AG09309 (cell line): ENCODE data around the gene PRX.

Experiments used
- DNase-seq: peaks from one replicate; pipeline ENCODE4 v3.0.0-alpha.2; 2010; ENCODE audit warnings: low read depth
- H3K4me3 ChIP-seq: 2 replicates; pipeline ENCODE4 v1.5.1; 2011; ENCODE audit warnings: mild to moderate bottlenecking, low read depth, low read length, moderate library complexity; ENCODE audit not compliant: control insufficient read depth
- CTCF ChIP-seq: IDR thresholded peaks from 2 replicates; pipeline ENCODE4 v1.5.1; 2011; ENCODE audit warnings: mild to moderate bottlenecking, low read depth, low read length, inconsistent platforms; ENCODE audit not compliant: insufficient read depth, control insufficient read depth; ENCODE audit errors: missing control alignments

The PRX gene

DNA sequence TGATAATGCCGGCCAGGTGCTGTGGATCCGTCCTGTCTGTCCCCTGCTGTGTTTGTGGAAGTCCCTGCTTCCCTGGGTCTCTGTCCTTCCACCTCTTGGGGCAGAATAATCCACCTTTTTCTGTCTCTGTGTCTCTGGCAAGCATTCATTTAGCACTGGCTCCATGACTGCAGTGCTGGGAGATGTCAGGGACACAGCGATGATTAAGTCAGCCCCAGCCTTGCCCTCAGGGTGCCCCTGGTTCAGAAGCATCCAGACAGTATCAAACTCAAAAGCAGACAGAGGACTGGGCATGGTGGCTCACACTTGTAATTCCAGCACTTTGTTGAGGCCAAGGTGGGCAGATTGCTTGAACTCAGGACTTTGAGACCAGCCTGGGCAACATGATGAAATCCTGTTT, 24.7 kb downstream of the PRX start:
- no peak for TF ChIP-seq CTCF
- H3K4me3 ChIP-seq: no peak overlapping the region
- DNase-seq: no peak

- no peak for TF ChIP-seq CTCF
- DNase-seq: no peak
- H3K4me3 ChIP-seq: no peak overlapping the region
Observed at GRCh38 chr19:40387155-40387554, 26.0 kb downstream of the PRX start.

GRCh38 chr19:40383668-40384248, 29.4 kb downstream of the PRX start:
- no peak overlapping the region for H3K4me3 ChIP-seq
- DNase-seq: no peak
- TF ChIP-seq CTCF: no peak

DNA sequence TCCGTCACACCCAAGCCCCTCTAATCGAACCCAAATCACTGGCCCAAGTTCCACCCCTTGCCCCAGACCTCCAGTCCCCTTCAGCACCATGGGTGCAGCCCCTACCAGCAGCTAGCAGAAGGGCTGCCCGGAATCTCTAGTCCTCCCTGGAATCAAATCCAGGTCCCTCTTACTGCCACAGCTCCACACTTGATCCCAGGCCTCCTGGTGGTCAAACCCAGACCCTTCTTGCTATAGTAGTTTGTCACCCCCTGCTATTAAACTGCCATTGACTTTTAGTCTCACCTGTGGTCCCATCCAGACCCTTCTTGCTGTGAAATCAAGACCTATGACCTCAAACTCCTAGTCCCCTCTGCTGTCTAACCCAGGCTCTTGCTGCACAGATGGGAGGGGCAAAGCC, 31.9 kb downstream of the PRX start:
- H3K4me3 ChIP-seq: no peak overlapping the region
- no peak for DNase-seq

DNA sequence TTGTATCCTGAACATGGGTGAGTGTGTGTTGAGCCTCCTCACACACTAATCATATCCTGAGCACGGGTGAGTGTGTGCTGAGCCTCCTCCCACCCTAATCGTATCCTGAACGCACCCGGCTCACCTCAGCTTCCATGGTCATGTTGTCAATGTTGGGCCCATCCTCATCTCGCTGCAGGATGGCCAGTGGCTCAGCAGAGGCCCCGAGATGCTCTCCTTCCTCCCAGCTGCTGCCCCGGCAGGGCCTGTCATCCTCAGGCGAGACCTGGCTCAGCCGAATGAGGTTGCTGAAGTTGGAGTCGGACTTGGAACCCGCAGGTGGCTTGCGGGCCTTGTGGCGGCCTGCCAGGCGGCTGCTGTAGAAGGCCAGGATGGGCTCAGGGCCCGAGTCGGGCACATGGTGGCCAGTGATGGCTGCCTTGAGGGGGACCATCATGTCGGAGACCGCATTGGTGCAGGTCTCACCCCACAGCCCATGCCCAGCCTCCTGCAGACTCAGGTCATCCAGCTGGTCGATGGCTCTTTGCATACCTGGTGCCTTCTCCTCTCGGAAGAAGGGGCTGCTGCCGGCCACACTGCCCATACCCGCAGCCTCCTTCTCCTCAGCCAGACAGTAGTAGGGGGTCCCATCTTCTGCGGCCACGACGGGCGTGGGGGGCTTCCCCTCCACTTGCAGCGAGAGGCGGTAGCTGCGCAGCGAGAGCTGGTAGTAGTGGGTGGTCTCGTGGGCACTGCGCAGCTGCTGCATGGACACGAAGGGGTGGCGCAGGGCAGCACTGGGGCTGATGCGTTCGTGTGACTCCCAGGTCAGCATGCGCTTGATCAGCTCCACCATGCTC, 32.8 kb downstream of the PRX start:
- TF ChIP-seq CTCF: no peak
- no peak overlapping the region for H3K4me3 ChIP-seq
- DNase-seq: no peak

More for the DNA sequence above, 31.9 kb downstream of the PRX start:
- TF ChIP-seq CTCF: no peak

DNA sequence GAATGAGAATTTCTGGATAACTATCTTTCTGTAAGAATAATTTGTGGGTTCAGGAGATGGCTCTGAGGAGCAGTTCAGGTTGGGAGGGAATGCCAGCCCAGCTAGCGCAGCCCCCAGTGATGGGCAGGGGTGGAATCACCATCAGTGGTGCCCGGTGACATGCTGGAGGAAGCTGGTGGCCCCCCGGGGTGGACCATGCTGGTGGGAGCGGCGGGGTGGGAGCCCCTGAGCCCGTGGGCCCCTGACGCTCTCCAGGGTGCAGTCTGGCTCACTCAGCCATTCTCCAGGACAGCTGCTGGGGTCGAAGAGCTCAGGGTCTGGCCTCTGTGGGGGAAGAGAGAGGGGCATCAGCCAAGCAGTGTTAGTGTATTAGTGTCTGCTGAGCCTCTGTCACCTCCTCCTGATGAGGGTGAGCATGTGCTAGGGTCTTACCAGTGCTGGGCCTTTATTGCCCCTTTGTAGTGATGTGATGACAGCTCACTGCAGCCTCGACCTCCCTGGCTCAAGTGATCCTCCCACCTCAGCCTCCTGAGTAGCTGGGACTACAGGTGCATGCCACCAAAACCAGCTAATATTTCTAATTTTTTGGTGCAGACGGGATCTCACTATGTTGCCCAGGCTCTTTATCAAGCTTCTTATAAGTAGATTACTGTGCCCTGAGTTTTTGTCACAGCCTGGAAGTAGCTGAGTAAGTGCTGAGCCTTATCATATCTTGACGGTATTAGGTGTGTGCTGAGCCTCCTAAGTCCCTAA, 33.6 kb downstream of the PRX start:
- no peak for DNase-seq
- no peak overlapping the region for H3K4me3 ChIP-seq
- no peak for TF ChIP-seq CTCF
